NOMO-1 (cell line): ENCODE results near the gene EWSR1.
"Not testable (repeated sequence)": the region's sequence is repeated elsewhere in the genome, so short reads cannot be mapped to it uniquely, and the experiment has no call there.

ENCODE experiments used
- DNase-seq, 2 experiments: peaks; one replicate each; lab custom pipeline; 2025; ENCODE audit not compliant: unreplicated experiment in 2 of 2; lab: John Stamatoyannopoulos, UW

The EWSR1 gene

GRCh38 chr22:29267858-29268510, at the start of gene EWSR1, which contains the start of gene RHBDD3:
Gene EWSR1, plus strand, starts transcription at chr22:29268268. Its CDS starts 69 bp downstream, at chr22:29268337.
Gene RHBDD3, minus strand, starts transcription at chr22:29267981. Its CDS starts 2,355 bp downstream, at chr22:29265626.
- peak; percentile 91 for DNase-seq

GRCh38 chr22:29218758-29219408, 49.2 kb upstream of the EWSR1 start:
- no peak for DNase-seq

GRCh38 chr22:29219409-29219782, 48.7 kb upstream of the EWSR1 start:
- DNase-seq = not testable (repeated sequence)

GRCh38 chr22:29219881-29220670, 48.0 kb upstream of the EWSR1 start:
- DNase-seq = no peak

- DNase-seq = no peak
Measured at GRCh38 chr22:29224121-29224858, 43.8 kb upstream of the EWSR1 start.

- no peak for DNase-seq
Measured at GRCh38 chr22:29224859-29225410, 43.1 kb upstream of the EWSR1 start.

GRCh38 chr22:29225422-29226090, 42.5 kb upstream of the EWSR1 start:
- peak in 1 of 2 experiments; percentile 10 for DNase-seq

- no peak for DNase-seq
Measured at GRCh38 chr22:29226351-29226981, 41.6 kb upstream of the EWSR1 start.

GRCh38 chr22:29230972-29231875, 36.8 kb upstream of the EWSR1 start:
- DNase-seq = no peak

GRCh38 chr22:29231971-29232959, 35.8 kb upstream of the EWSR1 start:
- DNase-seq = no peak

GRCh38 chr22:29233277-29233877, 34.7 kb upstream of the EWSR1 start:
- no peak for DNase-seq

GRCh38 chr22:29240481-29240880, 27.6 kb upstream of the EWSR1 start:
- not testable (repeated sequence) for DNase-seq

- no peak for DNase-seq
Measured at GRCh38 chr22:29243874-29244446, 24.1 kb upstream of the EWSR1 start.

- no peak for DNase-seq
Measured at GRCh38 chr22:29244785-29245625, 23.1 kb upstream of the EWSR1 start.

GRCh38 chr22:29245626-29246385, 22.3 kb upstream of the EWSR1 start:
- DNase-seq = peak; percentile 25 to 34
